ENCODE measurements around the gene BRME1.

DNA sequence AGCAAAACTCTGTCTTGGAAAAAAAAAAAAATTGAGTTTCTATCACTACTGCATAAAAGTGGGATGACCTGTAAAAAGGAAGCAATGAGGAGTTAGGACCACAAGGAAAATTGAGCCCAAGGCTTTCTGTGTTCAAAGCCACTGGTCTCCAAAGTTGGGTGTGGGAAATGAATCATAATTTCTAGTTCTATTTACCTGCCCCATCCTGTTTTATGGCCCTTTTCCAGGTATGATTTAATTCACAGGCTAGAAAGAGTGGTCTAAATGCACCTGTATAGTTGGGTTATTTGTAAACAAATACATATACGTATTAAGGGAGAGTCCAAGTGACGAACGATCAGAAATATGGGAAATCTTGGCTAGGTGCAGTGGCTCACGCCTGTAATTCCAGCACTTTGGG lies 40.5 kb upstream of the BRME1 start:
- TF ChIP-seq, protein P1, sequence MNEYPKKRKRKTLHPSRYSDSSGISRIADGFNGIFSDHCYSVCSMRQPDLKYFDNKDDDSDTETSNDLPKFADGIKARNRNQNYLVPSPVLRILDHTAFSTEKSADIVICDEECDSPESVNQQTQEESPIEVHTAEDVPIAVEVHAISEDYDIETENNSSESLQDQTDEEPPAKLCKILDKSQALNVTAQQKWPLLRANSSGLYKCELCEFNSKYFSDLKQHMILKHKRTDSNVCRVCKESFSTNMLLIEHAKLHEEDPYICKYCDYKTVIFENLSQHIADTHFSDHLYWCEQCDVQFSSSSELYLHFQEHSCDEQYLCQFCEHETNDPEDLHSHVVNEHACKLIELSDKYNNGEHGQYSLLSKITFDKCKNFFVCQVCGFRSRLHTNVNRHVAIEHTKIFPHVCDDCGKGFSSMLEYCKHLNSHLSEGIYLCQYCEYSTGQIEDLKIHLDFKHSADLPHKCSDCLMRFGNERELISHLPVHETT (tag by site-specific recombination; IDR thresholded peaks at IDR 0.05) = no peak
- TF ChIP-seq, protein P2, sequence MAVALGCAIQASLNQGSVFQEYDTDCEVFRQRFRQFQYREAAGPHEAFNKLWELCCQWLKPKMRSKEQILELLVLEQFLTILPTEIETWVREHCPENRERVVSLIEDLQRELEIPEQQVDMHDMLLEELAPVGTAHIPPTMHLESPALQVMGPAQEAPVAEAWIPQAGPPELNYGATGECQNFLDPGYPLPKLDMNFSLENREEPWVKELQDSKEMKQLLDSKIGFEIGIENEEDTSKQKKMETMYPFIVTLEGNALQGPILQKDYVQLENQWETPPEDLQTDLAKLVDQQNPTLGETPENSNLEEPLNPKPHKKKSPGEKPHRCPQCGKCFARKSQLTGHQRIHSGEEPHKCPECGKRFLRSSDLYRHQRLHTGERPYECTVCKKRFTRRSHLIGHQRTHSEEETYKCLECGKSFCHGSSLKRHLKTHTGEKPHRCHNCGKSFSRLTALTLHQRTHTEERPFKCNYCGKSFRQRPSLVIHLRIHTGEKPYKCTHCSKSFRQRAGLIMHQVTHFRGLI (tag by site-specific recombination; IDR thresholded peaks at IDR 0.05) = no peak
- TF ChIP-seq, protein P3, sequence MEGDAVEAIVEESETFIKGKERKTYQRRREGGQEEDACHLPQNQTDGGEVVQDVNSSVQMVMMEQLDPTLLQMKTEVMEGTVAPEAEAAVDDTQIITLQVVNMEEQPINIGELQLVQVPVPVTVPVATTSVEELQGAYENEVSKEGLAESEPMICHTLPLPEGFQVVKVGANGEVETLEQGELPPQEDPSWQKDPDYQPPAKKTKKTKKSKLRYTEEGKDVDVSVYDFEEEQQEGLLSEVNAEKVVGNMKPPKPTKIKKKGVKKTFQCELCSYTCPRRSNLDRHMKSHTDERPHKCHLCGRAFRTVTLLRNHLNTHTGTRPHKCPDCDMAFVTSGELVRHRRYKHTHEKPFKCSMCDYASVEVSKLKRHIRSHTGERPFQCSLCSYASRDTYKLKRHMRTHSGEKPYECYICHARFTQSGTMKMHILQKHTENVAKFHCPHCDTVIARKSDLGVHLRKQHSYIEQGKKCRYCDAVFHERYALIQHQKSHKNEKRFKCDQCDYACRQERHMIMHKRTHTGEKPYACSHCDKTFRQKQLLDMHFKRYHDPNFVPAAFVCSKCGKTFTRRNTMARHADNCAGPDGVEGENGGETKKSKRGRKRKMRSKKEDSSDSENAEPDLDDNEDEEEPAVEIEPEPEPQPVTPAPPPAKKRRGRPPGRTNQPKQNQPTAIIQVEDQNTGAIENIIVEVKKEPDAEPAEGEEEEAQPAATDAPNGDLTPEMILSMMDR (tag by site-specific recombination; IDR thresholded peaks at IDR 0.05) = no peak
- no peak for TF ChIP-seq REPIN1 (tag by site-specific recombination; IDR thresholded peaks at IDR 0.05; ENCODE audit: low read depth)

Measured in HEK293 (cell line).